Measurements from ENCODE around the gene KCNK10.

The KCNK10 gene

GRCh38 chr14:88321692-88322503, 1.2 kb downstream of the KCNK10 start:
- no peak for DNase-seq

GRCh38 chr14:88318406-88318805, 4.7 kb downstream of the KCNK10 start:
- DNase-seq: no peak

DNA sequence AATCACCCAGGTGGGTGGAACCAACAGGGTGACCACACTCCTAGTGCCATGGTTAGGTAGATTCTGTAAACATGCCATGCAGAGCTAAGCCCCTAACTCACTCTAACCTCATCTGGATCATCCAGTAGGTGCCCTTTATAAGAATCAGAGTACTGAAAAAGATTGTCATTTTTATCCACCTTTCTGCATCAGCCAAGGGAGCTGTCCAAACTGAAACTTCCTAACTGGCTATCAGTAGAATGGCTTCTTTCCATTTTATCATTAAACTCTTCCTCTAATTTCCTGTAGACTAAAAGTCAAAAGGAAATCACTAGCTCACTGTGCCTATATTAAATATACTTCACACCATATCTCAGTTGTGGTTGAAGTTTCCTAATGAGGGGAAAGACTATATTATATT, 6.5 kb downstream of the KCNK10 start:
- DNase-seq: no peak

DNA sequence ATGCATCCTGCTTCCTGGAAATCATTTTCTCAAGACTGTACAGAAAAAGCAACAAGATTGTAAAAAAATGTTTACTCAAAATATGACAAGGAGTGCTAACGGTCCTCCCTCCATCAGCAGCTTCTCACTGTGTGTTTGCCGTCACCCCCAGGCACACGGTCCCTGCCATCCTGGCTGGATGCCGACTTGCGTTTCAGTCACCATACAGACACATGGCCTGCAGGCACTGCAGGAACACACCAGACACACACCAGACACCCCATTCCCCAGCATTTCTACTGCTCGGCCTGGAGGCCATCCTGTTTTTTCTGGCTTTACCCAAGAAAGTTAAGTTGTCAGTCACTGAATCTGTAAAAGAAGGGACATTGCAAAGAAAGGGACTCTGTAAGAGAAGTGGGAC, 10.8 kb downstream of the KCNK10 start:
- DNase-seq: no peak

- DNase-seq: no peak
Measured at GRCh38 chr14:88311780-88312179, 11.3 kb downstream of the KCNK10 start.

DNA sequence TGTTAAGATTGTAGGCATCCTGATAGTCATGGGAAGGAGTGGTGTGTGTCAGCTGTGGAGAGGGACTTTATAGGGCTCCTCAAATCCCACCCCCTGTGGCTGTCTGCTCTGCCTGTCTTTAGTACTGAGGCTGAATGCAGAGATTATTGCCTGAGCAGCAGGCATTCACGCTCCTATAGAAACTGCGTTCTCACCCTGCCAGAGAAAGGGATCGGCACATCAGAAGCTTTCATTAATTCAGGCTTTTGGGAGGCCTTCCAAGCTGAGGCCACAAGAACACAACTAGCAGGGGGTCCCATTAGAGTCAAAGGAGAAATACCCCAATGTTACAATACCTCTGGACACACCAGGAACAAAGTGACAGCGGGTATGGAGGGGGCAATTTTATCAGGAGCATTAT, 12.6 kb downstream of the KCNK10 start:
- DNase-seq: no peak

GRCh38 chr14:88310021-88310420, 13.0 kb downstream of the KCNK10 start:
- DNase-seq: no peak

- no peak for DNase-seq
Measured at GRCh38 chr14:88305528-88306322, 17.3 kb downstream of the KCNK10 start.

DNA sequence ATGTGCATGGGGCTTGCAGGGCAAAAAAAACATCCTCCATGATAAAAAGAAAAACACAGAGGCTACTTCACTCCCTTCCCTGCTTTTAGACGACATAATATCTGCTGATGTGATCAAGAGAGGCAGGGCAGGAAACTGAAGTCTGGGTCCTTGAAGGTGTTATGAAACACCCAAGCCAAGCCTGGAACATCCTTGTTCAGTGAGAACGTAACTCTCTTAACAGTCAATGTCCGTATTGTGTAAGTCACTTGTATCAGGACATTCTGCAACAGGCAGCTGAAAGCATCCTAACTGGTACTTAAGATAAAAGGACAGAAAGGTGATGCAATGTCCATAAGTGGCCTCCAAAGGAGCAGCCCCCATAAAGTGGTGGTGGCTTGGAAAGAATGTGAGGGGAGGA, 20.0 kb downstream of the KCNK10 start:
- no peak for DNase-seq

DNA sequence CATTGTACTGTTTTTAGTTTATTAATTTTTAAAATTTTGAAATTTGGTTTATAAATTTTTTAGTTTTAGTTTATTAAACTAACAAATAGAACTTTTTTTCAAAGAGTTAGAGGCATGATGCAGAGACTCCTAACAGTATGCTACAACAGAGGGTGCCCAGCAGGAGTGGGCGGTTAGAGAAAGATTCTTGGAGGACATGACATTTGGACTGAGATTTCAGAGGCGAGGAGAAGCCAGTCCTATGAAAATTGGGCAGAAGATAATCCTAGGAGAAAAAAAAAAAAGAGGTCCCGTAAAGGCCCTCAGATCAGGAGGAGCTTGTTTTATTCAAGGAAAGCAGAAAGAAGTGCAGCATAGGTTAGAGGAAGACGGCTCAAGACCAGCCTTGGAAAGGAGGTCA, 21.7 kb downstream of the KCNK10 start:
- no peak for DNase-seq

DNA sequence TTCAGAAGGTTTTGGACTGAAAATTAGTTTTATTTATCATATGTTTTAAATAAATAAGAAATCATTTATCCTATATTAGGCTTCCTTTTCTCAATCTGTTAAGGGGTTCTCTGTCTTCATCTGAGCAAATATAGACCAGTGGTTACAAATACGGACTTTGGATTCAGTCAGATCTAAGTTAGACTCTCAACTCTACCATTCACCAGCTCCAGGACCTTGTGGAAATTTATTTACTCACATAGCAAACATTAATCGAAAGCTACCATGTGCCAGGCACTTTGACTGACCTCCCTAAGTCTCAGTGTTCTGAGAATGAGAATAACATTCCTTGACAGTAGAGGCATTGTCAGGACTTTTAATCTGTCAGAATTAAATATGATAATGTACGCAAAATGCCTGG, 22.3 kb downstream of the KCNK10 start:
- no peak for DNase-seq

DNA sequence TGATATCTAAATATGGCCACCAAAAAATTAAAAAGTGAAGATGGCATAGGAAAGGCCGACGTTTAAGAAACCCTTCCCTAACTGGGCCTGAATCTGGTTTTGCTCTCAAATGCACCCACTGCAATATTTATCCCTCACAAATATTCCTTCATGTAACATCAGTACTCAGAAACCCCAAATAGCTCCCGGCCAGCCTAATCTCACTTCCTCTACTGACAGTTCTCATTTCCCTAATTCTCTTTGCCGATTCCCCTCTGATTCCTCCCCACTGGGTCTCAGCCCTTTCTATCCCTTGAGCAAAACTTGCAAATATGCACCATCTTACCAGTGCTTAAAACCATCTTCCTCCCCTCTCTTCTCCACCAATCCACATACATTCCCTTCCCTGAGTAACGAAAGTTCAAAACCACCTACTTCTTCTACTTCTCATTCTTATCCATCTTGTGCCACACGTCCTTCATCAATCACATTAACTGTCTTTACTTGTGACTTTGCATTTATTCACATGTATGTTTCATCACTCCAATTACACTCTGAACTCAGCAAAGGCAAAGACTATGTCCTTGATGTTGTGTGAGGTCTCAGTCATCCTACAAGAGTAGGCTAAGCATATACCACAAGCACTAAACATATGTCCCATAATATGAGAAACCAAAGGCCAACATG, 23.1 kb downstream of the KCNK10 start:
- DNase-seq: no peak

- no peak for DNase-seq
Measured at GRCh38 chr14:88297306-88297705, 25.8 kb downstream of the KCNK10 start.

DNA sequence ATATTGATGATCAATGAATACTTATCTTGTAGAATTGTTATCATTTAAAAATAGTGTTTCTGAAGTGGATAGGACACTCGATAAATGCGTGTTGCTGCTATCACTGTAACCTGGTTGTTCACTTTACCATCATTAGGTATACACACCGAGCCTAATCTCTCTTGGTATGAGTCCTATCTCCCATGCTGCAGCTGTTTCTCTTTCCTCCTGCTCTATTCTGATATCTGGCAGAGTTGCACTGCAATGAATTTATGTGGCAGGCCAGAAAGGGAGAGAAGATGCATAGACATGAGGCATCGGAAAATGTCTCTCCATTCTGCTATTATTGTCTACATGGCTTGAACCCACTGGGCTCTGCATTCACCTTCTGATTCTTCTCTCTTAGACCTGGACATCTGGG, 26.7 kb downstream of the KCNK10 start:
- no peak for DNase-seq

DNA sequence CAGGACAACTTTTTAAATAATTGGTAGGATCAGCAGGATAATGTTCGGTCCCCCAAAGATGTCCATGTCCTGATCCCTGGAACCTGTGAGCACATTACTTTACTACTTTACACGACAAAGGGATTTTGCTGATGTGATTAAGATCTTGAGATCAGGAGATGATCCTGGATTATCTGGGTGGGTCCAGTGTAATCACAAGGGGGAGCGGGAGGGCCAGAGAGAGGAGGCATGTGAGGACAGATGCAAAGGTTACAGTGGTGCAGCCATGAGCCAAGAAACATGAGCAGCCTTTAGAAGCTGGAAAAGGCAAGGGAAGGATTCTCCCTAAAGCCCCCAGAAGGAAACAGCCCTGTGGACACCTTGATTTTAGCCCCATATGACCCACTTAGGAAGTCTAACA, 33.1 kb downstream of the KCNK10 start:
- no peak for DNase-seq

- no peak for DNase-seq
Measured at GRCh38 chr14:88289234-88289633, 33.8 kb downstream of the KCNK10 start.

DNA sequence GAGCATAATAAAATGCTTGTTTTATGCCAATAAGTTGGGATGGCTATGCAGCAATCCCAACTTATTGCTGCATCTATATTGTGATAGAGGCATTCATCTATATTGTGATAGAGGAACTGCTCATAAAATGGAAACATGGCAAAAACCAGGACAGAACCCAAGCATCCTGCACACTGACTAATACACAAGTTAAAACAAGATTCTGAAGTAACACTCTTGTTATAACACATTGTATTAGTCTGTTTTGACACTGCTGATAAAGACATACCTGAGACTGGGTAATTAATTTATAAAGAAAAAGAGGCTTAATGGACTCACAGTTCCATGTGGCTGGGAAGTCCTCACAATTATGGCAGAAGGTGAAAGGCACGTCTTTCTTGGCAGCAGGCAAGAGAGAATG, 36.8 kb downstream of the KCNK10 start:
- DNase-seq: no peak

GRCh38 chr14:88281447-88281846, 41.6 kb downstream of the KCNK10 start:
- no peak for DNase-seq

DNA sequence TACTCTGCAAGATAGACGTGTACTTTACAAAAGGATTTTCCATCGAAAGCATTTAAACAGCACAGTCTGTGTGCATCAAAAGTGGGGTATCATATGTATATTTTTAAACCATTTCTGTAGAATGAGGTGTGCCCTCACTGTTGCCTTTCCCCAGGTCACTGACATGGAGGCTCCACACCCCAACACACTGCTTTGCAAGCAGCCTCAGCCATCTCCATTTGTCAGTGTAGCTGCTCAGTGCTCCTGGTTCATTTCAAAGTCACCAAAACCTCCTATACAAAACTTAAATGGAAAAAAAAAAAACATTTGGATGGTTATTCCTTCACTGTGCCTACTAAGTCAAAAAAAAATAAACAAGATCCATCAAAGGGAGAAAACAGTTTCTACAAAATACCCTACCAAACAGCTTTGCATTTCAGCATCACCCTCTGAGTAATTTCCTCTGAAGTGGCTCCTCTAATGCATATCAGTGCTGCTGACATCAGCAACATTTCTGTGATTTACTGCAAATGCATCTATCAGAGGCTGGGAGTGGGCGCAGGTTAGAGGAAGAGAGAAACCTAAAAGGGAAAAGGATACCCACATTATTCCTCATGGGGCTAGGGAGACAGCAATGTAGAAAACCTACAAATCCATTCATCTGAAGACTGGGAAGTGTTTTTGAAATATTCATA, 46.0 kb downstream of the KCNK10 start:
- DNase-seq: no peak

- no peak for DNase-seq
Measured at GRCh38 chr14:88272390-88273269, 50.4 kb downstream of the KCNK10 start.

DNA sequence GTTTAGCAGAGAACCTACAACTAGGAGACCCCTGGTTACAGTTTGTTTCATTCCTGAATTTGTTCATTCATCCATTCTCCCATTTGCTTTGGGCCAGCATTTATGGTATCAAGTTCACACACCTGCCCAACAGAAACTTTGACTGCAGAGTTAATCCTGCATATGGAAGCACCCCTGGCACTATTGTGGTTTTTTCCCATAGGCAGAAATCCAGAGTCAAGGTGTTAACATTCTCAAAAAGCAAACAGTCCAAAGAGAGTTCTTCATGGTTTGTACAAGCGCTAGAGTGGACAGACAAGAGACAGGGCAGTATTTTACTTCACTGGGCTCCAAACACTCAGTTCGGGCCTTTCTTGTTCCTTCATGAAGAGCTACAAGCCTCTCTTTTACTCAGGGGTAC, 51.9 kb downstream of the KCNK10 start:
- DNase-seq: no peak

DNA sequence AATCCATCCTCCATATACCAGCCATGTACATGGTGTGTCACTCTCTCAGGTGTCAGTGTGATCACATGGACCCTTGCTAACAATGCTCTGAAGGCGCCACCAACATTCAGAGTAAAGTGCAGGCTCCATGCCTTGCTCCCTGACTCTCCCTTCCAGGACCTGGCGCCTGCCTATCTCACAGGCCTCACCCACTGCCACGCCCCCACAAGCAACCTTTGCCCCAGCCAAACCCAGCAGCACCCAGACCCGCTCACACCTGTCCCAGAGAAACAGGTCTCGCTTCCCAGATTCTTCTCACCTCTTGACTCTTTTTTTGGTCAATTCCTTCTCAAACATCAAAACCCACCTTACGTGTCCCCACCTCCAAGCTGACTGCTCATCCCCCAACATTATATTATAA, 52.3 kb downstream of the KCNK10 start:
- no peak for DNase-seq

Data from NCI-H526 treated with DMSO at 0.1 percent for 48 hours (cell line).